ENCODE measurements around the gene IL13. TPM values are rescaled to one million over a fixed set of nuclear protein-coding genes. Genes with fewer than 3 reads are reported as not detected.

IL13 gene
- total and polyA plus RNA-seq, 5 donors, result not detected

DNA sequence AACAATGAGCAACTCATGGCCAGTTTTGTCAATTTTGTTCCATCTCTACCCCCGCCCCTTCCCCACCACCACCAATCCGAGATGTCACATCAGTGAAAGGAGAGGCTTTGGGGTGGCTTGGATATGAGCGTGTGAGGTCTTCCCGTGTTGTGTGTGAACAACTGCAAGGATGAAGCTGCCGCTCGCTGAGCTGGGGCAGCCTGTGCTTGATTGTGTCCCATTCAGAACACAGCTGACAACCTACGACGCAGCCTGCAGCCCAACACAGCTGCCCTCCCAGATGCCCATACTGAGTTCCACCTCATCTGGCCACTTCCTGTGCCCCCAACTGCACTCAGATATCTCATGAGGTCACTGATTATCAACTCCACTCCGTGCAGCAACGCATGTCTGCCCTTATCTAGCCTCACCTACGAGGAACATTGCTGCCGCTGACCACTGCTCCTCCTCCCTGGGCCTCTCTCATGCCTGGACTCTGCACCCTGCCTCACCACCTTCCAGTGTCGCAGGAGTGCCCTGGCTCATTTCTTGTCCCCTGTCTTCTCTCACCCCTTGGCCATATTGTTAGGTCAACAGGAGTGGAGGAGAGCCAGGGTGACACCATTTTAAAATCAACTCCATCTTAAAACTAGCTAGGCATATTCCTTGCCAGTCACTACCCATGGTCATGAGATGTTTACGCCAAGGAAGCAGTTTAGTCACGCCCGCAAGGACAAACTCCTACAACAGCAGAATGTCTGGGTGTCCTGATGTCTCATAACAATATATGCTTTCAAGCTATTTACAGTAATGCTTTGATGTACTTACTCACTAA lies 8.5 kb downstream of the IL13 start:
- 77% methylated on average over 16 of the region's 16 CpGs for WGBS
- Histone ChIP-seq H3K27me3 (ENCODE audit: control insufficient read depth, insufficient read depth) (no peaks in the 10 kb centered on the region), H3K9me3 (ENCODE audit: control insufficient read depth, low read length) (no peaks in the 10 kb centered on the region), H3K4me3 (ENCODE audit: low read length) (no peak overlapping the region), H3K27ac (ENCODE audit: low read length) (no peak overlapping the region), H3K4me1 (ENCODE audit: control insufficient read depth, insufficient read depth, low read length) (no peaks in the 10 kb centered on the region)
- ATAC-seq, result no peak
- no peak for DNase-seq
- intact Hi-C loops (cut with DNase I), result no loop called here

DNA sequence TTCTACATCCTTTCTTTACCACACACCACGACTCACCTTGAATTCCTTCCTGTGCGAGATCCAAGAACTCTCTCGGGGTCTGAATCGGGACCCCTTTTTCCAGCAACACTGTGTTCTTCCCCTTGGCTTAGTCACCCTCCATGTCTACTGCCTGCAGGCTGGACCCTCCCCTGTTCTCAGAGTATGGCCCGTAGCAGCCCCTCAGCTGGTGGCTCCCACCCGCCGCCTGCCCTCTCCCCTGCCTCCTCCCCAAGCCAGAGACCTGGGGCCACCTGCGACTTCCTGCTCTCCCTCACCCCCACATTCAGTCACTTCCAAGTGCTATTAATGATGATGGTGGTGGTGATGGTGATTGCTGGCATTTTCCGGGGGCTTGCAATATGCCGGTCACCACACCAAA lies 9.3 kb downstream of the IL13 start:
- WGBS, result 90% methylated on average over 10 of the region's 10 CpGs
- Histone ChIP-seq H3K27ac (ENCODE audit: low read length) (no peak overlapping the region), H3K4me1 (ENCODE audit: control insufficient read depth, insufficient read depth, low read length) (no peaks in the 10 kb centered on the region), H3K27me3 (ENCODE audit: control insufficient read depth, insufficient read depth) (no peaks in the 10 kb centered on the region), H3K4me3 (ENCODE audit: low read length) (no peak overlapping the region), H3K9me3 (ENCODE audit: control insufficient read depth, low read length) (no peaks in the 10 kb centered on the region)
- no peak for DNase-seq
- no peak for ATAC-seq
- intact Hi-C loops (cut with DNase I), result no loop called here

DNA sequence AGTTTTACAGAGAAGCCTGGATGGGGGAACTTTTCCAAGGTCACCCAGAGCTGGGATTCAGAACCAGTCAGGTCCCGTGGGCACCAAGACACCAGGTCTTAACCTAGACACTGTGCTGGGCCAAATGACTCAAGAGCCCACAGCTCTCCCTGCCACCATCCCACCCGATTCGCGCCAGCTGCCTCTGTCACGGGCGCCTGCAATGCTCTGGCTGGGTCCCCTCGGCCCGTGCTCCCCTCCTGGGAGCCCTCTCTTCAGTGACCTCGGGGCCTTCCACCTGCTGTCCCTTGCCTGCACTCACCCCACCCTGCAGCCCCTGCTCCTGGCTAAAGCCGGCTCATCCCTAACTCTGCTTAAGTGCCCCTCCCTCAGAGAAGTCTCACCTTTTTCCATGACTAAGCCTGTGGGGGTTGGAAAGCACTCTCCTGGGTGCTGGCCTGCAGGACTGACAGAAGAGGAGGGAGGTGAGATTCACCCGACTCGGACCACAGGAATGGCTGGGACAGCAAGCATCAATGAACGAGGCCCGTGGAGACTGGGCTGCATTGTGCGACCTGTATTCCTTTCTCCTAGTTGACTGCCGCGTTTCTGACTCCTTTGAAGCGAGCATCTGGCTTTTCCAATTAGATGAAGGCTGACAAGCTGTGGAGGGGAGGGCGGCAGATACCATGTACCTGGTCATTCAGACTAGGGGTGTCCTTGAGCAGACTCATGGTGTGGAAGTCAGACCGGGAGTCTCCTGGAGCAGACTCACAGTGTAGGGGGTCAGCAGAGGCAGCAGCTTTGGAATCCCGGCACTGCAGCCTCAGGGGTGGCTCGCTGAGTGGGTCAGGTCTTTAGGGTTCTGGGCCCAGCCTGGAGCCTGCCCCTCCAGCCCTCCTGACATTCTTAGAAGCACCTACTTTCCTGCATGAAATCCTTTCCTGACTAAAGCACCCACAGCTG lies 10.1 kb downstream of the IL13 start:
- Histone ChIP-seq H3K4me3 (ENCODE audit: low read length) (no peak overlapping the region), H3K4me1 (ENCODE audit: control insufficient read depth, insufficient read depth, low read length) (no peaks in the 10 kb centered on the region), H3K27me3 (ENCODE audit: control insufficient read depth, insufficient read depth) (no peaks in the 10 kb centered on the region), H3K27ac (ENCODE audit: low read length) (no peak overlapping the region), H3K9me3 (ENCODE audit: control insufficient read depth, low read length) (no peaks in the 10 kb centered on the region)
- no peak for DNase-seq
- 77% methylated on average over 22 of the region's 22 CpGs for WGBS
- ATAC-seq, result no peak
- intact Hi-C loops (cut with DNase I), result no loop called here

DNA sequence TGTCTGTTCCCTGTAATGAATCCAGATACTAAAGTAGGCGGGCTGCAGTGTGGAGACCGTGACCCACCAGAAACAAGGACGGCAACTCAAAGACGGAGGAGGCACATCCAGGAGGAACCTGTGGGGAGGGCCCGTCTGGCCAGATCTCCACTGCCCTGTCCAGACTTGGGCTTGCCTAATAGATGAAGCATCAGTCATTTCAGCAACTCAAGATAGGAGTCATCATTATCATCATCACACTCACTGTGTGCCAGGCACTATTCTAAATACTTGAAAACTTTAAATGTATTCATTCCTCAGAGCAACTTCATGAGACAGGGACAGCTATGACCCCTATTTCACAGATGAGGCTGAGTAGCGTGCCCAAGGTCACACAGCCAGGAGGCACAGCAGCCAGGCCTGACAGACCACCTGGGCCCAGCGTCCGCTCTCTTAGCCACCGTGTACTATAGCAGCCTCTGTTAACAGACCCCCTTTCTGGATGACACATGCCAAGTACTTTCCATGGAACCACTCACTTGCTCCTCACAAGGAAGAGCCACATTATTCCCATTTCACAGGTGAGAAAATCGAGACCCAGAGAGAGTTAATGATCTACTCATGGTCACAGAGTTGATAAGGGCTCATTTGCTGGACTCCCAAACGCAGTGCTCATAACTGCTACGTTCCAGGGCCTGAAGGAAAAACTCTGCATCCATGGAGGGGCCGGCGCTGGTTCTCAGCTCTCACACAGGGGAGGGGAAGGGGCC lies 10.9 kb downstream of the IL13 start:
- no peak for ATAC-seq
- no peak for DNase-seq
- Histone ChIP-seq H3K9me3 (ENCODE audit: control insufficient read depth, low read length) (no peaks in the 10 kb centered on the region), H3K4me3 (ENCODE audit: low read length) (no peak overlapping the region), H3K4me1 (ENCODE audit: control insufficient read depth, insufficient read depth, low read length) (no peaks in the 10 kb centered on the region), H3K27me3 (ENCODE audit: control insufficient read depth, insufficient read depth) (no peaks in the 10 kb centered on the region), H3K27ac (ENCODE audit: low read length) (no peak overlapping the region)
- intact Hi-C loops (cut with DNase I), result no loop called here
- 82% methylated on average over 14 of the region's 14 CpGs for WGBS

DNA sequence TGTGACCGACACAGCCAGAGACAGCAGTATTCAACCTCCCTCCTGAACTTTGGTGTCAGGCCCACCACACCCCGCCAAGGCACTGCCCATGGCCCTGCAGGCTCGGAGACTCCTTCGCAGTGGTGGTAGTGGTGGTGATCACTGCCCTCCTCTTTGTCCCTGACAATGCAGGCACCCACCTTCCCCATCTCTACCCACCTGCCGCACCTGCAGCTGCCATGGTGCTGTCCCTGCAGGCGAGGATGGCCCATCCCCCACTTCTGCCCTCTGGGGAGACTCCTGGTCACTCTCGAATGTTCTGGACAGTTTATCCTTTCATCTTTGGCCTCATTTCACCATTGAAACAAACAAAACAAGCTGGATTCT lies 11.5 kb downstream of the IL13 start:
- H3K4me3 ChIP-seq (ENCODE audit: low read length), result no peak overlapping the region
- 83% methylated on average over 7 of the region's 7 CpGs for WGBS
- DNase-seq (no peak), ATAC-seq (no peak)
- H3K4me1 ChIP-seq (ENCODE audit: control insufficient read depth, insufficient read depth, low read length), result no peaks in the 10 kb centered on the region
- intact Hi-C loops (cut with DNase I), result no loop called here
- H3K27ac ChIP-seq (ENCODE audit: low read length), result no peak overlapping the region
- no peaks in the 10 kb centered on the region for H3K27me3 ChIP-seq (ENCODE audit: control insufficient read depth, insufficient read depth)
- H3K9me3 ChIP-seq (ENCODE audit: control insufficient read depth, low read length), result no peaks in the 10 kb centered on the region

DNA sequence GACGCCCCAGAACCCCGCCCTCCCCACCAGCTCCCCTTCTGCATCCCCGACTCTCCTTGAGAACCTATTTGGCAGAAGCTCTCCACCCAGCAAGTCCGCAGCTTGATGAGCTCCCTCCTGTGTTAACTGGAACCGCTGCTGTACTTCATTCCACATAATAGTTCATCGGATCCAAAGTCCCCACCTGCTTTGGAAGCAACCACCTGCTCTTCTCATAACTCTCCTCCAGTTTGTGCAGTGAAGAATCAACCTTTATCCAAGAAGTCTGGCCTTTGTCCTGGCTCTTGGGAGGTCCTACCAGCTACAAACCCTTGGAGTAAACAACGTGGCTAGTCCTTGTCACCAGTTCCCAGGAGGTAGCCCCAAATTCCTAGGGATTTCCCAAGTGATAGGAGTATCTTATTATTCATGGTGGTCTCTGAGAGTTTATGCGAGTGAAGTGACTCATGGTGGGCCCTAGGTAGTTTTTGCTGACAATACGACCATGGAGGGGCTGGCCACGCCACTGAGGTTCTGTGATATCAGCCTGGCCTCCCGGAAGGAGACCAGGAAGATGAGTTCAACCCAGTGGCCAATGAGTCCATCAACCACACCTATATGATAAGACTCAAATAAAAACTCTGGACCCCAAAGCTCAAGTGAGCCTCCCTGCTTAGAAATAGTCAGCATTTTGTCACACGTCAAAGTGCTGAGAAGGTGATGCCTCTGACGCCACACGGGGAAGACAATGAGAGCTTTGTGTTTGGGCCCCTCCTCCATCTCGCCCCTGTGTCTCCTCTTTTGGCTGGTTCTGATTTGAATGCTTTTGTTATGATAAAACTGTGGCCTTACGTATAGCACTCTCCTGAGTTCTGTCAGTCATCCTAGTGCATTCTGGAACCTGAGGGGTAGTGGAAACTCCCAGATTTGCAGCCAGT lies 12.3 kb downstream of the IL13 start:
- DNase-seq, result no peak
- H3K4me3 ChIP-seq (ENCODE audit: low read length), result no peak overlapping the region
- H3K9me3 ChIP-seq (ENCODE audit: control insufficient read depth, low read length), result no peaks in the 10 kb centered on the region
- no peaks in the 10 kb centered on the region for H3K4me1 ChIP-seq (ENCODE audit: control insufficient read depth, insufficient read depth, low read length)
- WGBS, result 77% methylated on average over 16 of the region's 16 CpGs
- intact Hi-C loops (cut with DNase I), result no loop called here
- no peak overlapping the region for H3K27ac ChIP-seq (ENCODE audit: low read length)
- no peak for ATAC-seq
- no peaks in the 10 kb centered on the region for H3K27me3 ChIP-seq (ENCODE audit: control insufficient read depth, insufficient read depth)

DNA sequence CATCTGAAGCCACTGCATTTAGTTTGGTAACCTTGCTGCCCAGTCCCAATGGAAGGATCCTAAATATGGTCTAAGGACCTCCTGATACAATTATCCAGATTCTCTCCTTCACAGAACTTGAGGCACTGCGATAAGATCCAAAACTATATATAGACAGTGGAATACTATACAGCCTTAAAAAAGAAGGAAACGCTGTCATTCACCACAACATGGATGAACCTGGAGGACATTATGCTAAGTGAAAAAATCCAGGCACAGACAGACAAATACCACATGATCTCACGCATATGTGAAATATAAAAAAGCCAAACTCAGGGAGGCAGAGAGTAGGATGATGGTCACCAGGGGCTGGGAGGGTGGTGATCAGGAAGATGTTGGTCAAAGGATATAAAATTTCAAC lies 13.0 kb downstream of the IL13 start:
- no peak overlapping the region for H3K27ac ChIP-seq (ENCODE audit: low read length)
- H3K9me3 ChIP-seq (ENCODE audit: control insufficient read depth, low read length), result no peaks in the 10 kb centered on the region
- no peaks in the 10 kb centered on the region for H3K4me1 ChIP-seq (ENCODE audit: control insufficient read depth, insufficient read depth, low read length)
- no peak for DNase-seq
- H3K27me3 ChIP-seq (ENCODE audit: control insufficient read depth, insufficient read depth), result no peaks in the 10 kb centered on the region
- no peak for ATAC-seq
- intact Hi-C loops (cut with DNase I), result no loop called here
- no peak overlapping the region for H3K4me3 ChIP-seq (ENCODE audit: low read length)
- WGBS, result 96% methylated on average over 3 of the region's 3 CpGs

DNA sequence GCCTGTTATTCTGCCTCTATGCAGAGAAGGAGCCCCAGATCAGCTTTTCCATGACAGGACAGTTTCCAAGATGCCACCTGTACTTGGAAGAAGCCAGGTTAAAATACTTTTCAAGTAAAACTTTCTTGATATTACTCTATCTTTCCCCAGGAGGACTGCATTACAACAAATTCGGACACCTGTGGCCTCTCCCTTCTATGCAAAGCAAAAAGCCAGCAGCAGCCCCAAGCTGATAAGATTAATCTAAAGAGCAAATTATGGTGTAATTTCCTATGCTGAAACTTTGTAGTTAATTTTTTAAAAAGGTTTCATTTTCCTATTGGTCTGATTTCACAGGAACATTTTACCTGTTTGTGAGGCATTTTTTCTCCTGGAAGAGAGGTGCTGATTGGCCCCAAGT lies 15.5 kb downstream of the IL13 start:
- Histone ChIP-seq H3K27me3 (ENCODE audit: control insufficient read depth, insufficient read depth) (no peaks in the 10 kb centered on the region), H3K4me3 (ENCODE audit: low read length) (no peak overlapping the region), H3K4me1 (ENCODE audit: control insufficient read depth, insufficient read depth, low read length) (no peaks in the 10 kb centered on the region), H3K9me3 (ENCODE audit: control insufficient read depth, low read length) (no peaks in the 10 kb centered on the region), H3K27ac (ENCODE audit: low read length) (no peak overlapping the region)
- DNase-seq (no peak), ATAC-seq (no peak)
- 83% methylated on average over 1 of the region's 1 CpG for WGBS
- intact Hi-C loops (cut with DNase I), result no loop called here

DNA sequence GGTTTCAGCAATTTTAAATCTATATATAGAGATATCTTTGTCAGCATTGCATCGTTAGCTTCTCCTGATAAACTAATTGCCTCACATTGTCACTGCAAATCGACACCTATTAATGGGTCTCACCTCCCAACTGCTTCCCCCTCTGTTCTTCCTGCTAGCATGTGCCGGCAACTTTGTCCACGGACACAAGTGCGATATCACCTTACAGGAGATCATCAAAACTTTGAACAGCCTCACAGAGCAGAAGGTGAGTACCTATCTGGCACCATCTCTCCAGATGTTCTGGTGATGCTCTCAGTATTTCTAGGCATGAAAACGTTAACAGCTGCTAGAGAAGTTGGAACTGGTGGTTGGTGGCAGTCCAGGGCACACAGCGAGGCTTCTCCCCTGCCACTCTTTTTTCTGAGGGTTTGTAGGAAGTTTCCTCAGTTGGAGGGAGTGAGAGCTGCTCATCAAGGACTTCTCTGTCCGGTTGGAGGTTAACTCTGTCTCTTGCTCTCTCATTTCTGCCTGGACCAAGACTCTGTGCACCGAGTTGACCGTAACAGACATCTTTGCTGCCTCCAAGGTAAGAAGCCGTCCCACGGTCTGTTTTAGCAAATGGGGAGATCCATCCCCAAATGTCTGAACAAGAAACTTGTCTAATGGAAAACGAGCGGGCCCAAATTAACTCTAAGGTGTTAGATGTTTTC lies 16.1 kb downstream of the IL13 start, which contains the start of gene IL4:
IL4 (plus strand) TSS at position 51 of the 692 bp plus-strand sequence; CDS start at position 113, 62 bp downstream.
- 63% methylated on average over 14 of the region's 14 CpGs for WGBS
- ATAC-seq (no peak), DNase-seq (no peak)
- Histone ChIP-seq H3K9me3 (ENCODE audit: control insufficient read depth, low read length) (no peaks in the 10 kb centered on the region), H3K4me1 (ENCODE audit: control insufficient read depth, insufficient read depth, low read length) (no peaks in the 10 kb centered on the region), H3K27me3 (ENCODE audit: control insufficient read depth, insufficient read depth) (no peaks in the 10 kb centered on the region), H3K4me3 (ENCODE audit: low read length) (no peak within 1 kb of the TSS), H3K27ac (ENCODE audit: low read length) (no peak within 1 kb of the TSS)
- intact Hi-C loops (cut with DNase I), result no loop called here
